Measurements from ENCODE around the gene ACD.
A peak's percentile ranks its signal among the peaks of the same experiment; 100 is the strongest.

ACD gene

DNA sequence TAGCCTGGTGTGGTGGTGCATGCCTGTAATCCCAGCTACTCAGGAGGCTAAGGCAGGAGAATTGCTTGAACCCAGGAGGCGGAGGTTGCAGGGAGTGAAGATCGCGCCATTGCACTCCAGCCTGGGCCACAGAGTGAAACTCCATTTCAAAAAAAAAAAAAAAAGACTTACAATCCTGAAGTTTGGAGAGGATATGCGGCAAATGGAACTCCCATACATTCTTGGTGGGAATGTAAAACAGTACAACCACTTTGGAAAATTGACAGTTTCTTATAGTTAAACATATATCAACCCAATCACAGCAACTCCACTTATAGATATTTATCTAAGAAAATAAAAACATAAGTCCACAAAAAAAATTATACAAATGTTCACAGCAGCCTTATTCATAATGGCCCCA lies 47.1 kb upstream of the ACD start:
- no peak overlapping the region for H2BK120ac ChIP-seq (ENCODE audit: insufficient read depth, low read length, poor library complexity)
- no peak overlapping the region for H4K8ac ChIP-seq (ENCODE audit: low read depth, low read length)
- H4K12ac ChIP-seq (ENCODE audit: low read depth, low read length) = no peak overlapping the region
- no peak overlapping the region for H2BK12ac ChIP-seq (ENCODE audit: low read length)
- no CpG with 5 or more reads among the region's 4 CpGs for WGBS (ENCODE audit: extremely low coverage, insufficient coverage, insufficient read length)
- H3K4me2 ChIP-seq (ENCODE audit: low read length) = no peak overlapping the region
- H3K27ac ChIP-seq (ENCODE audit: low read depth, low read length) = no peak overlapping the region
- H3K36me3 ChIP-seq (ENCODE audit: control insufficient read depth in 1 of 2, insufficient read depth in 2 of 2, low read length in 2 of 2) = no peaks in the 10 kb centered on the region
- H3K79me2 ChIP-seq (ENCODE audit: control insufficient read depth, insufficient read depth, low read length, poor library complexity) = no peaks in the 10 kb centered on the region
- H3K79me1 ChIP-seq (ENCODE audit: low read length) = no peaks in the 10 kb centered on the region
- no peak overlapping the region for H4K91ac ChIP-seq (ENCODE audit: low read depth, low read length)
- no peaks in the 10 kb centered on the region for H3K27me3 ChIP-seq (ENCODE audit: insufficient read depth, low read length)
- H2AK5ac ChIP-seq (ENCODE audit: low read length) = no peak overlapping the region
- H3K4me1 ChIP-seq (ENCODE audit: control insufficient read depth in 1 of 2, insufficient read depth in 2 of 2, low read length in 2 of 2) = peaks cover 0 to 5% of the 10 kb centered on the region in 2 experiments
- H3K4ac ChIP-seq (ENCODE audit: low read depth, low read length) = no peak overlapping the region
- no peaks in the 10 kb centered on the region for H3K9me3 ChIP-seq (ENCODE audit: insufficient read depth, low read depth, low read length)
- no peak overlapping the region for H3K14ac ChIP-seq (ENCODE audit: low read length)
- no peak overlapping the region for H3K9ac ChIP-seq (ENCODE audit: low read length)
- no peak for DNase-seq
- H3K4me3 ChIP-seq (ENCODE audit: low read depth, low read length) = no peak overlapping the region
- H3K18ac ChIP-seq (ENCODE audit: low read length) = no peak overlapping the region
- H3K23ac ChIP-seq (ENCODE audit: low read length) = no peak overlapping the region
- H2AFZ ChIP-seq (ENCODE audit: insufficient read depth, low read length, poor library complexity) = no peak overlapping the region
- H2BK5ac ChIP-seq (ENCODE audit: low read depth, low read length, poor library complexity) = no peak overlapping the region

DNA sequence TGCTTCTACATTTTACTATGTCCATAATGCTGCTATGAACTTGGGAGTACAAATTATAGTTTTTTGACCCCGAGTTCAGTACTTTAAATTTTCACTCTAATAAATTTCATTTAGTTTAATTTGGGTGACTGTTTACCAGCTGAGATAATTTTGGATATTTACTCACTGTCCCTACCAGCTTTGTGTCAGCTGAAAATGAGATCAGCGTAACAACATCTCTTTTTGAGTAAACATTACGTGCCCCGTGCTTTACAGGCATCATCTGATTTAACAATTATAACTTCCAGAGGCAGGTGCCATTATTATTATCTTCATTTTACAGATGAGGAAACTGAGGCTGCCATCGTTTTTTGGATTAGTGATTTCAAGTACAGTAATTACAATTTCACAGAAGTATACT lies 44.0 kb upstream of the ACD start:
- Histone ChIP-seq H3K36me3 (ENCODE audit: control insufficient read depth in 1 of 2, insufficient read depth in 2 of 2, low read length in 2 of 2) (peaks cover under 1 to 2% of the 10 kb centered on the region in 2 experiments), H3K4me3 (ENCODE audit: low read depth, low read length) (no peak overlapping the region), H2BK5ac (ENCODE audit: low read depth, low read length, poor library complexity) (no peak overlapping the region), H3K27me3 (ENCODE audit: insufficient read depth, low read length) (no peaks in the 10 kb centered on the region), H3K4me2 (ENCODE audit: low read length) (no peak overlapping the region), H3K14ac (ENCODE audit: low read length) (no peak overlapping the region), H2AFZ (ENCODE audit: insufficient read depth, low read length, poor library complexity) (no peak overlapping the region), H3K27ac (ENCODE audit: low read depth, low read length) (no peak overlapping the region), H3K79me2 (ENCODE audit: control insufficient read depth, insufficient read depth, low read length, poor library complexity) (no peaks in the 10 kb centered on the region), H2BK12ac (ENCODE audit: low read length) (no peak overlapping the region), H4K8ac (ENCODE audit: low read depth, low read length) (no peak overlapping the region), H3K23ac (ENCODE audit: low read length) (no peak overlapping the region), H3K4me1 (ENCODE audit: control insufficient read depth in 1 of 2, insufficient read depth in 2 of 2, low read length in 2 of 2) (peaks cover 0 to 5% of the 10 kb centered on the region in 2 experiments), H3K9ac (ENCODE audit: low read length) (no peak overlapping the region), H2BK120ac (ENCODE audit: insufficient read depth, low read length, poor library complexity) (no peak overlapping the region), H3K9me3 (ENCODE audit: insufficient read depth, low read depth, low read length) (peaks cover 3% of the 10 kb centered on the region), H3K18ac (ENCODE audit: low read length) (no peak overlapping the region), H3K79me1 (ENCODE audit: low read length) (no peaks in the 10 kb centered on the region), H4K12ac (ENCODE audit: low read depth, low read length) (no peak overlapping the region), H4K91ac (ENCODE audit: low read depth, low read length) (no peak overlapping the region), H3K4ac (ENCODE audit: low read depth, low read length) (no peak overlapping the region), H2AK5ac (ENCODE audit: low read length) (no peak overlapping the region)
- no CpG with 5 or more reads among the region's 5 CpGs for WGBS (ENCODE audit: extremely low coverage, insufficient coverage, insufficient read length)
- DNase-seq = no peak

DNA sequence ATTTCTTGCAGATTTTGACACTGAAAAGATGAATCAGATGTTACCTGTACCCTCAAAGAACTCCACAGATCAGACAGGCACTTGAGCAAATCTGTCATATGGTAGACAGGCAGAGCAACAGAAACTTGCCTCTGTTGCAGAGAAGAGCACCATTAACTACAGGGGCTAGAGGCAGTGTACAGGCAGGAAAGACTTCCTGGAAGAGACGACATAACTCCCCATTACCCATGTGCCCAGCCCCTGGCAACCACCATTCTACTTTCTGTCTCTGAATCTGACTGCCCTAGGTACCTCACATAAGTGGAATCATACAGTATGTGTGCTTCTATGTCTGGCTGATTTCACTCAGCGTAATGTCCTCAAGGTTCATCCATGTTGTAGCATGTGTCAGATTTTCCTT lies 43.6 kb upstream of the ACD start:
- Histone ChIP-seq H3K23ac (ENCODE audit: low read length) (no peak overlapping the region), H4K8ac (ENCODE audit: low read depth, low read length) (no peak overlapping the region), H3K79me2 (ENCODE audit: control insufficient read depth, insufficient read depth, low read length, poor library complexity) (no peaks in the 10 kb centered on the region), H3K27me3 (ENCODE audit: insufficient read depth, low read length) (no peaks in the 10 kb centered on the region), H4K91ac (ENCODE audit: low read depth, low read length) (no peak overlapping the region), H3K4me1 (ENCODE audit: control insufficient read depth in 1 of 2, insufficient read depth in 2 of 2, low read length in 2 of 2) (peaks cover 0 to 4% of the 10 kb centered on the region in 2 experiments), H3K4ac (ENCODE audit: low read depth, low read length) (no peak overlapping the region), H3K18ac (ENCODE audit: low read length) (no peak overlapping the region), H2BK12ac (ENCODE audit: low read length) (no peak overlapping the region), H2BK120ac (ENCODE audit: insufficient read depth, low read length, poor library complexity) (no peak overlapping the region), H3K79me1 (ENCODE audit: low read length) (no peaks in the 10 kb centered on the region), H2AK5ac (ENCODE audit: low read length) (peak overlapping the region; percentile 61), H3K4me2 (ENCODE audit: low read length) (no peak overlapping the region), H3K4me3 (ENCODE audit: low read depth, low read length) (no peak overlapping the region), H3K9ac (ENCODE audit: low read length) (no peak overlapping the region), H3K14ac (ENCODE audit: low read length) (no peak overlapping the region), H4K12ac (ENCODE audit: low read depth, low read length) (no peak overlapping the region), H3K9me3 (ENCODE audit: insufficient read depth, low read depth, low read length) (peaks cover 3% of the 10 kb centered on the region), H3K36me3 (ENCODE audit: control insufficient read depth in 1 of 2, insufficient read depth in 2 of 2, low read length in 2 of 2) (peaks cover 2 to 3% of the 10 kb centered on the region in 2 experiments), H2BK5ac (ENCODE audit: low read depth, low read length, poor library complexity) (no peak overlapping the region), H3K27ac (ENCODE audit: low read depth, low read length) (no peak overlapping the region), H2AFZ (ENCODE audit: insufficient read depth, low read length, poor library complexity) (no peak overlapping the region)
- no peak for DNase-seq
- WGBS (ENCODE audit: extremely low coverage, insufficient coverage, insufficient read length) = no CpG with 5 or more reads among the region's 2 CpGs

DNA sequence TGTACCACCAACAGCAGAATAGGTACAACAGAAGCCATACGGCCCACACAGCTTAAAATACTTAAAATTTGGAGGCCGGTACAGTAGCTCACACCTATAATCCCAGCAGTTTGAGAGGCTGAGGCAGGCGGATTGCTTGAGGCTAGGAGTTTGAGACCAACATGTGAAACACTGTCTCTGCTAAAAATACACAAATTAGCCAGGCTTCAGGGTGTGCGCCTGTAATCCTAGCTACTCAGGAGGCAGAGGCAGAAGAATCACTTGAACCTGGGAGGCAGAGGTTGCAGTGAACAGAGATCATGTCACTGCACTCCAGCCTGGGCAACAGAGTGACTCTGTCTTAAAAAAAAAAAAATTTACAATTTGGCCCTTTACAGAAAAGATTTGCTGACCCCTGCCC lies 42.1 kb upstream of the ACD start:
- Histone ChIP-seq H2BK120ac (ENCODE audit: insufficient read depth, low read length, poor library complexity) (no peak overlapping the region), H3K9me3 (ENCODE audit: insufficient read depth, low read depth, low read length) (peaks cover 3% of the 10 kb centered on the region), H3K4me2 (ENCODE audit: low read length) (no peak overlapping the region), H2AK5ac (ENCODE audit: low read length) (no peak overlapping the region), H3K9ac (ENCODE audit: low read length) (no peak overlapping the region), H3K79me2 (ENCODE audit: control insufficient read depth, insufficient read depth, low read length, poor library complexity) (no peaks in the 10 kb centered on the region), H3K4me1 (ENCODE audit: control insufficient read depth in 1 of 2, insufficient read depth in 2 of 2, low read length in 2 of 2) (peaks cover 8% of the 10 kb centered on the region in 2 experiments), H3K27me3 (ENCODE audit: insufficient read depth, low read length) (no peaks in the 10 kb centered on the region), H4K12ac (ENCODE audit: low read depth, low read length) (no peak overlapping the region), H3K18ac (ENCODE audit: low read length) (no peak overlapping the region), H3K79me1 (ENCODE audit: low read length) (peaks cover 2% of the 10 kb centered on the region), H2BK5ac (ENCODE audit: low read depth, low read length, poor library complexity) (no peak overlapping the region), H3K36me3 (ENCODE audit: control insufficient read depth in 1 of 2, insufficient read depth in 2 of 2, low read length in 2 of 2) (peaks cover 2 to 3% of the 10 kb centered on the region in 2 experiments), H3K27ac (ENCODE audit: low read depth, low read length) (no peak overlapping the region), H3K14ac (ENCODE audit: low read length) (no peak overlapping the region), H3K4ac (ENCODE audit: low read depth, low read length) (no peak overlapping the region), H4K91ac (ENCODE audit: low read depth, low read length) (no peak overlapping the region), H3K23ac (ENCODE audit: low read length) (no peak overlapping the region), H2BK12ac (ENCODE audit: low read length) (no peak overlapping the region), H2AFZ (ENCODE audit: insufficient read depth, low read length, poor library complexity) (no peak overlapping the region), H4K8ac (ENCODE audit: low read depth, low read length) (no peak overlapping the region), H3K4me3 (ENCODE audit: low read depth, low read length) (no peak overlapping the region)
- DNase-seq = no peak
- WGBS (ENCODE audit: extremely low coverage, insufficient coverage, insufficient read length) = no CpG with 5 or more reads among the region's 4 CpGs

Measured in trophoblast cell (in vitro differentiated cells and primary cell).